Naive thymus-derived CD8-positive, alpha-beta T cell (primary cell): ENCODE results near the gene OTX1. TPM values are rescaled to one million over a fixed set of nuclear protein-coding genes. Genes with fewer than 3 reads are reported as not detected.
"Not testable (repeated sequence)": the region's sequence is repeated elsewhere in the genome, so short reads cannot be mapped to it uniquely, and the experiment has no call there.

Experiments
- ATAC-seq, 2 donors: fragments of 150-1000 bp; cut with Tn5 transposase in 1 of 2; sonication (Bioruptor Pico), chemical (Tn5 transposase) in 1 of 2; 1 replicate in 1 of 2; 2 replicates in 1 of 2; pipeline ENCODE4 v1.10.0; 2021; ENCODE audit warnings: mild to moderate bottlenecking in 2 of 2, moderate library complexity in 2 of 2
- POLR2A ChIA-PET: fragments of 350-600 bp; sonication (Branson Sonifier 250); formaldehyde crosslinking; loops from one replicate; lab custom pipeline; 2021; ENCODE audit warnings: antibody characterized with exemption; lab: Charles Lee
- DNase-seq, 10 donors: peaks; one replicate each; pipeline versions ENCODE4 v3.0.0 to v3.0.0-alpha.2; 2020 to 2022
- H3K27ac Mint-ChIP-seq, 10 donors: one replicate each; pipeline ENCODE4 v1.8.0; 2020 to 2022; ENCODE audit warnings: mild to moderate bottlenecking in 10 of 10, mixed read lengths in 10 of 10, moderate library complexity in 4 of 10, inconsistent platforms in 1 of 10
- H3K27me3 Mint-ChIP-seq, 5 donors: one replicate each; pipeline ENCODE4 v1.8.0; 2021 to 2022; ENCODE audit warnings: mixed read lengths in 5 of 5
- H3K36me3 Mint-ChIP-seq, 3 donors: one replicate each; pipeline ENCODE4 v1.8.0; 2020 to 2022; ENCODE audit warnings: mixed read lengths in 3 of 3, mild to moderate bottlenecking in 2 of 3, inconsistent platforms in 1 of 3
- H3K4me1 Mint-ChIP-seq, 4 donors: one replicate each; pipeline ENCODE4 v1.8.0; 2021 to 2022; ENCODE audit warnings: mixed read lengths in 4 of 4
- H3K4me3 Mint-ChIP-seq, 10 donors: one replicate each; pipeline ENCODE4 v1.8.0; 2020 to 2022; ENCODE audit warnings: mild to moderate bottlenecking in 10 of 10, mixed read lengths in 10 of 10, moderate library complexity in 6 of 10, inconsistent platforms in 1 of 10
- H3K9me3 Mint-ChIP-seq, 9 donors: one replicate each; pipeline ENCODE4 v1.8.0; 2020 to 2022; ENCODE audit warnings: mixed read lengths in 9 of 9, mild to moderate bottlenecking in 3 of 9, inconsistent platforms in 1 of 9, moderate library complexity in 1 of 9
- polyA plus RNA-seq, 3 donors: library from polyadenylated mRNA; unstranded; fragments of 300-500 nt; fragmentation: Illumina TruSeq; gene quantifications; one replicate each; pipeline ENCODE4 v1.2.3, GENCODE V29; 2021
- total RNA-seq, 8 experiments: library from RNA in 2 of 8; stranded (reverse) in 2 of 8; gene quantifications; one replicate each; pipeline ENCODE4 v1.2.3 and lab custom pipeline; 2021 to 2026

OTX1 gene
- total and polyA plus RNA-seq, 5 experiments from 2014 or later = not detected

DNA sequence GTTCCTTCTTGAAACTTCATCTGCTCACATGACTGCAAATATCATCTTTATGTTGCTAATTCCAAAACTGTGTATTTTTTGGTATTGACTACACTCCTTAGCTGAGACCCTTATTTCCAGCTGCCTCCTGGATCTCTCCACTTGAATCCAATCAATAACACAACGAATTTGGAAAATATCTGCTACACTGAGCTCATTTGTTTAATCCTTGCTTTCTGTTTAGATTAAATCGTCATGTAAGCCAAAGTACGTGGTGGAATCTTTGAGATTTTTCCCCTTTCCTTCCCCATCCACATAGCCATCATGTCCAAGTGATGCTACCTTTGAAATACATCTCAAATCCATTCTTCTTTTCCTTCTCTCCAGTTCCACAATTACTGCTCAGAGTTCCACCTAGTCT is 15.6 kb downstream of the OTX1 start:
- H3K27me3 Mint-ChIP-seq = peaks cover 34 to 66% (median 36%) of the 10 kb centered on the region in 5 donors
- no peak for ATAC-seq
- POLR2A ChIA-PET = no interaction called here
- no peak for DNase-seq
- peaks cover 0 to 12% (median 2%) of the 10 kb centered on the region in 9 donors for H3K9me3 Mint-ChIP-seq
- no peaks in the 10 kb centered on the region for H3K4me1 Mint-ChIP-seq
- H3K4me3 Mint-ChIP-seq = no peak overlapping the region
- no peak overlapping the region for H3K27ac Mint-ChIP-seq
- H3K36me3 Mint-ChIP-seq = peaks cover 0 to 8% (median 0%) of the 10 kb centered on the region in 3 donors

DNA sequence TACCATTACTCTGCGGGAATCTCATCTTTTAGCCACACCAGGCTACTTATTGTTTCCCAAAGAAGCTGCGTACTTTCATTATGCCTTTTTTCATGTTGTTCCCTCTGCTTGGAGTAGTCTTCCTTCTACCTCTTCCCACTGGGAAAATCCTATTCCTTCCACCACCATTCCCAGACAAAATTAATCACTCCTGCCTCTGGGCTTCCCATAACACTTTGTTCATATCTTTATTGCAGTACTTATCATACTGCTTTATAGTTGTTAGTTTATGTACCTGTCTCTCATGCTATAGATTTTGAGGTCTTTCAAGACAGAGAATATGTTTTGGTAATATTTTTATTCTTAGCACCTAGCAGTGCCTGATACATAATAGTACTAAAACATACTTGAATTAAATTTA is 16.2 kb downstream of the OTX1 start:
- H3K4me1 Mint-ChIP-seq = no peaks in the 10 kb centered on the region
- DNase-seq (no peak), ATAC-seq (no peak)
- H3K36me3 Mint-ChIP-seq = peaks cover 0 to 8% (median 0%) of the 10 kb centered on the region in 3 donors
- H3K27me3 Mint-ChIP-seq = peaks cover 32 to 60% (median 36%) of the 10 kb centered on the region in 5 donors
- H3K9me3 Mint-ChIP-seq = peaks cover 0 to 11% (median under 1%) of the 10 kb centered on the region in 9 donors
- no peak overlapping the region for H3K27ac Mint-ChIP-seq
- POLR2A ChIA-PET = no interaction called here
- no peak overlapping the region for H3K4me3 Mint-ChIP-seq

- peaks cover 13 to 31% (median 17%) of the 10 kb centered on the region in 5 donors for H3K27me3 Mint-ChIP-seq
These were observed 21.0 kb downstream of the OTX1 start for GRCh38 chr2:63071664-63072063.

GRCh38 chr2:63073994-63074393 is 23.4 kb downstream of the OTX1 start:
- POLR2A ChIA-PET = no interaction called here
- H3K4me3 Mint-ChIP-seq = no peak overlapping the region
- no peaks in the 10 kb centered on the region for H3K4me1 Mint-ChIP-seq
- H3K27me3 Mint-ChIP-seq = peaks cover 10 to 26% (median 18%) of the 10 kb centered on the region in 5 donors
- no peaks in the 10 kb centered on the region for H3K36me3 Mint-ChIP-seq
- H3K27ac Mint-ChIP-seq = no peak overlapping the region
- ATAC-seq = no peak
- no peak for DNase-seq
- peaks cover 0 to 4% (median 0%) of the 10 kb centered on the region in 9 donors for H3K9me3 Mint-ChIP-seq

More at GRCh38 chr2:63071664-63072063, 21.0 kb downstream of the OTX1 start:
- H3K27ac Mint-ChIP-seq = no peak overlapping the region
- H3K36me3 Mint-ChIP-seq = no peaks in the 10 kb centered on the region
- POLR2A ChIA-PET = no interaction called here
- H3K4me3 Mint-ChIP-seq = no peak overlapping the region
- DNase-seq (no peak), ATAC-seq (no peak)
- H3K9me3 Mint-ChIP-seq = peaks cover 0 to 4% (median 0%) of the 10 kb centered on the region in 9 donors
- H3K4me1 Mint-ChIP-seq = no peaks in the 10 kb centered on the region

GRCh38 chr2:63074399-63074798 is 23.8 kb downstream of the OTX1 start:
- ATAC-seq, POLR2A ChIA-PET, H3K9me3 Mint-ChIP-seq, DNase-seq, H3K4me1 Mint-ChIP-seq, H3K4me3 Mint-ChIP-seq, H3K36me3 Mint-ChIP-seq, H3K27ac Mint-ChIP-seq: not testable (repeated sequence)
- peaks cover 10 to 24% (median 16%) of the 10 kb centered on the region in 5 donors for H3K27me3 Mint-ChIP-seq

GRCh38 chr2:63078852-63079606 is 28.4 kb downstream of the OTX1 start:
- Mint-ChIP-seq H3K27ac (no peak overlapping the region), H3K4me3 (no peak overlapping the region)
- POLR2A ChIA-PET = no interaction called here

GRCh38 chr2:63081404-63081803 is 30.8 kb downstream of the OTX1 start:
- DNase-seq = no peak
- H3K27me3 Mint-ChIP-seq = peaks cover 10 to 49% (median 24%) of the 10 kb centered on the region in 5 donors
- no peak overlapping the region for H3K4me3 Mint-ChIP-seq
- H3K27ac Mint-ChIP-seq = no peak overlapping the region
- H3K4me1 Mint-ChIP-seq = no peaks in the 10 kb centered on the region
- H3K9me3 Mint-ChIP-seq = peaks cover 0 to 7% (median 0%) of the 10 kb centered on the region in 9 donors
- ATAC-seq = no peak
- H3K36me3 Mint-ChIP-seq = no peaks in the 10 kb centered on the region
- POLR2A ChIA-PET = no interaction called here

More at GRCh38 chr2:63078852-63079606, 28.4 kb downstream of the OTX1 start:
- Mint-ChIP-seq H3K9me3 (peaks cover 0 to 4% (median 0%) of the 10 kb centered on the region in 9 donors), H3K4me1 (no peaks in the 10 kb centered on the region), H3K27me3 (peaks cover 10 to 26% (median 21%) of the 10 kb centered on the region in 5 donors), H3K36me3 (no peaks in the 10 kb centered on the region)
- no peak for DNase-seq
- ATAC-seq = no peak

DNA sequence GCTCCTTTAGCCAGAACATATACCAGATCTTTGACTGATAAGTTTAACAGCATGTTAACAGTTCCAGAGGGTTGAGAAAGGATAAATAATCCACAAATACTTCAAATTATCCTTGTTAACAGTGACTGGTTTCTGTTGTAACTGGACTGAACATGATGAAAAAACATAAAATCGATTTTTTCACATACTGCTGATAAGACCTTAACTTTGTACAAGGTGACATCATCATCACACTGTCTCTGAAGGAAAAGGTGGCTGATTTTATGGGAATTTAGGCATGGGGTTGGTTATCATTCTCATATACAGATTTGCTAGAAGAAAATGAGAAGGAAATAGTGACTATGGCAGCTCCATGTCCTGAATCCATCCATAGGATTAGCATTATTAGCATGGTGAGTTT is 36.1 kb downstream of the OTX1 start:
- Mint-ChIP-seq H3K9me3 (peaks cover 0 to 32% (median 3%) of the 10 kb centered on the region in 9 donors), H3K4me1 (no peaks in the 10 kb centered on the region)
- POLR2A ChIA-PET = no interaction called here

DNA sequence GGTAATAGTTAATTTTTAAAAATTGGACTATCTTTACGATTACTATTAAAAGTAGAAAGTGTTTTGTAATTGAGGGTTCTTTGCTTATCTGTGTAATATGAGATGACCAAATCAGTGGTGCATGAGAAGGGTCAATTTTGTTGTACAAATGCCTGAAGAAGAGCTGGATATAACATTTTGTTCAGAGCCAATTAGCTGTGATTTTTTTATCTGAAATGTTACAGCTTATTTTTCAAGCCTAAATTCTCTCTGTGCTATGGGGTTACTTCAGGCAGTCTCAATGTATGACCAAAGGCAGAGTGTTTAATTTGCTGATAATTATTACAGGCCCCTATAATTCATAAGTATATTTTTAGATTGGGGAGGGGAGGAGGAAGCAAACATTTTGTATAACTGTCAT is 41.8 kb downstream of the OTX1 start:
- Mint-ChIP-seq H3K27me3 (peaks cover 7 to 33% (median 13%) of the 10 kb centered on the region in 5 donors), H3K9me3 (peaks cover 0 to 29% (median 4%) of the 10 kb centered on the region in 9 donors), H3K27ac (no peak overlapping the region), H3K4me1 (no peaks in the 10 kb centered on the region), H3K36me3 (no peaks in the 10 kb centered on the region), H3K4me3 (no peak overlapping the region)
- ATAC-seq (no peak), DNase-seq (no peak)
- POLR2A ChIA-PET = no interaction called here

More for the DNA sequence above, 36.1 kb downstream of the OTX1 start:
- DNase-seq (no peak), ATAC-seq (no peak)
- H3K27me3 Mint-ChIP-seq = peaks cover 8 to 34% (median 11%) of the 10 kb centered on the region in 5 donors
- H3K4me3 Mint-ChIP-seq = no peak overlapping the region
- H3K27ac Mint-ChIP-seq = no peak overlapping the region
- H3K36me3 Mint-ChIP-seq = no peaks in the 10 kb centered on the region

- peaks cover 0 to 28% (median 4%) of the 10 kb centered on the region in 9 donors for H3K9me3 Mint-ChIP-seq
- POLR2A ChIA-PET = no interaction called here
- no peak overlapping the region for H3K4me3 Mint-ChIP-seq
- no peaks in the 10 kb centered on the region for H3K4me1 Mint-ChIP-seq
- no peak for ATAC-seq
- H3K27me3 Mint-ChIP-seq = peaks cover 7 to 33% (median 13%) of the 10 kb centered on the region in 5 donors
- no peak for DNase-seq
- H3K36me3 Mint-ChIP-seq = no peaks in the 10 kb centered on the region
- H3K27ac Mint-ChIP-seq = no peak overlapping the region
These were observed 42.2 kb downstream of the OTX1 start for GRCh38 chr2:63092857-63093256.

DNA sequence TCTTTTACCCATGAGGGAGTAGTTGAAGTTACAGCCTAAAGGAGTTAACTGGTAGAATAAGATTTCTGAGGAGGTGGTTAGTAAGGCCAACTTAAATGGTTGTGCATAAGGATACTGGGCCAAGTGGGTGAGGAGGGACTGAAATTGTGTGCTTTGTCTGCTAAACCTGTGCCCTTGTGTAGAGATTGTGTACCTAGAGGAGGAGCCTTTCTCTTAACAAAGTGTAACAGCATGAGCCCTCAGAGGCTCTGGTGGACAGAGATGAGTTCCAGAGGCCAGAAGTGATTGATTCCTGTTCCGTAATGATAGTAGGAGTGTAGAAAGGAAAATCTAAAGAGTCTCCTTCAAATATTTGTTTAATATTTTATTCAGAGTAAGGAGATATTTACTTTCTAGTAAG is 42.9 kb downstream of the OTX1 start:
- no peaks in the 10 kb centered on the region for H3K36me3 Mint-ChIP-seq
- no peak overlapping the region for H3K4me3 Mint-ChIP-seq
- no peak for DNase-seq
- peaks cover 7 to 33% (median 13%) of the 10 kb centered on the region in 5 donors for H3K27me3 Mint-ChIP-seq
- H3K27ac Mint-ChIP-seq = no peak overlapping the region
- peaks cover 0 to 28% (median 4%) of the 10 kb centered on the region in 9 donors for H3K9me3 Mint-ChIP-seq
- POLR2A ChIA-PET = no interaction called here
- H3K4me1 Mint-ChIP-seq = no peaks in the 10 kb centered on the region
- no peak for ATAC-seq

DNA sequence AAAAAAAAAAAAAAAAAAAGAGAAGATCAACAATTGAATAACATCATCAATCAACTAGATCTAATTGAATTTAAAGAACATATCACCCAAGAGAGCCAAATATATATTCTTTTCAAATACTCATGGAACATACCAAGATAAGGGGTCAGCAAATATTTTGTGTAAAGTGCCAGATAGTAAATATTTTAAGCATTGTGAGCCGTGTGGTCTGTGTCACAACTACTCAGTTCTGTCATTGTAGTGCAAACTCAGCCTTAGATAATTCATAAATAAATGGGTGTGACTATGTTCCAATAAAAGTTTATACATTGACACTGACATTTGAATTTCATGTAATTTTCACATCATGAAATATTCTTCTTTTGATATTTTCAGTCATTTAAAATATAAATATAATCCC is 45.9 kb downstream of the OTX1 start:
- no peak for ATAC-seq
- Mint-ChIP-seq H3K27ac (no peak overlapping the region), H3K4me1 (no peaks in the 10 kb centered on the region), H3K9me3 (peaks cover 0 to 22% (median 5%) of the 10 kb centered on the region in 9 donors), H3K4me3 (no peak overlapping the region), H3K36me3 (no peaks in the 10 kb centered on the region), H3K27me3 (peaks cover 5 to 33% (median 12%) of the 10 kb centered on the region in 5 donors)
- DNase-seq = no peak
- POLR2A ChIA-PET = no interaction called here

DNA sequence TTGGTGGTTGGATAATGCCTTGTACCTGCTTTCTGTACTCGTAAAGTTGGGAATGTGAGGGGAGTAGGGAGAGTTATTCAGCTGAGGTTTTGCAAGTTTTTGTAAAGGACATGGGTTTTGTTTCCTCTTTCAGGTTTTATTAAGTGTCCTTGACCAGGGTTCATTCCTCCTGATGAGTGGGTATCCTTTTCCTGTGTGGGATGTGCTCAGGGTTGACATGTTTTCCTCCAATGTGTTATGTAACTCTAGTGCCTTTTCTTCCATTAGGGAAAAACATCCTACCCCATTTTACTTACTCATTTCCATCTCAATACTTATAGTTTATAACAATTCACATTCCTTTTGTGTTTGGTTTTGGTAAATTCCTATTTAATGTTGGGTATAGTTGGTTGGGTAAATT is 48.4 kb downstream of the OTX1 start:
- H3K9me3 Mint-ChIP-seq = peaks cover 8 to 39% (median 23%) of the 10 kb centered on the region in 9 donors
- H3K27ac Mint-ChIP-seq = no peak overlapping the region
- peaks cover 0 to 17% (median 3%) of the 10 kb centered on the region in 3 donors for H3K36me3 Mint-ChIP-seq
- POLR2A ChIA-PET = no interaction called here
- no peak for ATAC-seq
- peaks cover 1 to 19% (median 9%) of the 10 kb centered on the region in 5 donors for H3K27me3 Mint-ChIP-seq
- no peaks in the 10 kb centered on the region for H3K4me1 Mint-ChIP-seq
- no peak overlapping the region for H3K4me3 Mint-ChIP-seq
- DNase-seq = no peak
